WTC11 (cell line): Measurements from ENCODE around the gene C10orf90. TPM values are rescaled to one million over a fixed set of nuclear protein-coding genes. Genes with fewer than 3 reads are reported as not detected.

Experiments
- ATAC-seq: fragments of 200-7000 bp; cut with Tn5 transposase; 2 replicates; pipeline ENCODE4 v1.10.0; 2021; ENCODE audit warnings: mild to moderate bottlenecking, moderate library complexity
- CTCF ChIA-PET: fragments of 300-600 bp; sonication (Branson Sonifier 250); formaldehyde crosslinking; loops from one replicate; lab custom pipeline; 2021; ENCODE audit warnings: antibody characterized with exemption; lab: Charles Lee
- POLR2A ChIA-PET: fragments of 350-600 bp; sonication (Branson Sonifier 250); formaldehyde crosslinking; loops from one replicate; lab custom pipeline; 2021; ENCODE audit warnings: antibody characterized with exemption; lab: Charles Lee
- DNase-seq: peaks from one replicate; pipeline ENCODE4 v3.0.0; 2021; ENCODE audit warnings: low spot score
- H3K27ac Mint-ChIP-seq: 2 replicates; pipeline ENCODE4 v1.8.0; 2021; ENCODE audit warnings: mixed read lengths
- H3K27me3 Mint-ChIP-seq: 2 replicates; pipeline ENCODE4 v1.8.0; 2021; ENCODE audit warnings: low read depth, mild to moderate bottlenecking, moderate library complexity, mixed read lengths
- H3K36me3 Mint-ChIP-seq: 2 replicates; pipeline ENCODE4 v1.8.0; 2021; ENCODE audit warnings: mixed read lengths
- H3K4me1 Mint-ChIP-seq: 2 replicates; pipeline ENCODE4 v1.8.0; 2022; ENCODE audit warnings: mixed read lengths
- H3K4me3 Mint-ChIP-seq: 2 replicates; pipeline ENCODE4 v1.8.0; 2021; ENCODE audit warnings: mild to moderate bottlenecking, moderate library complexity, mixed read lengths
- H3K9me3 Mint-ChIP-seq: 2 replicates; pipeline ENCODE4 v1.8.0; 2021; ENCODE audit warnings: mixed read lengths
- EMX1 ChIP-seq: fragments of 250-450 bp; sonication (Bioruptor Pico); IDR thresholded peaks from 2 replicates; pipeline ENCODE4 v1.8.0; 2021; ENCODE audit warnings: mild to moderate bottlenecking
- ESRRA ChIP-seq: sonication (generic); formaldehyde crosslinking; IDR thresholded peaks from 2 replicates; pipeline ENCODE4 v1.8.1; 2022; ENCODE audit warnings: mild to moderate bottlenecking, missing genetic modification reagents, borderline replicate concordance
- FOXP1 ChIP-seq: sonication (generic); formaldehyde crosslinking; IDR thresholded peaks from 2 replicates; pipeline ENCODE4 v1.8.0; 2022; ENCODE audit warnings: missing genetic modification reagents, mild to moderate bottlenecking, moderate library complexity, borderline replicate concordance
- GABPB1 ChIP-seq: sonication (generic); formaldehyde crosslinking; IDR thresholded peaks from 2 replicates; pipeline ENCODE4 v1.8.1; 2023; ENCODE audit warnings: mild to moderate bottlenecking, missing genetic modification reagents
- GTF2I ChIP-seq: fragments of 250-450 bp; sonication (Bioruptor Pico); conservative IDR thresholded peaks from 2 replicates; pipeline ENCODE4 v1.4.0; 2021; ENCODE audit warnings: mild to moderate bottlenecking
- JAZF1 ChIP-seq: fragments of 250-450 bp; sonication (Bioruptor Pico); IDR thresholded peaks from 2 replicates; pipeline ENCODE4 v1.9.0; 2021; ENCODE audit warnings: moderate library complexity, mild to moderate bottlenecking, inconsistent platforms
- JUN ChIP-seq: sonication (generic); formaldehyde crosslinking; IDR thresholded peaks from 2 replicates; pipeline ENCODE4 v1.8.0; 2023; ENCODE audit warnings: mild to moderate bottlenecking, missing genetic modification reagents
- MYBL2 ChIP-seq: sonication (generic); formaldehyde crosslinking; IDR thresholded peaks from 2 replicates; pipeline ENCODE4 v1.8.1; 2023; ENCODE audit warnings: mild to moderate bottlenecking, moderate library complexity, missing genetic modification reagents
- NFATC4 ChIP-seq: fragments of 250-450 bp; sonication (Bioruptor Pico); IDR thresholded peaks from 2 replicates; pipeline ENCODE4 v1.9.0; 2021; ENCODE audit warnings: mild to moderate bottlenecking
- OVOL2 ChIP-seq: fragments of 250-450 bp; sonication (Bioruptor Pico); IDR thresholded peaks from 2 replicates; pipeline ENCODE4 v1.9.0; 2021; ENCODE audit warnings: mild to moderate bottlenecking, borderline replicate concordance
- SMAD4 ChIP-seq: sonication (generic); formaldehyde crosslinking; IDR thresholded peaks from 2 replicates; pipeline ENCODE4 v1.8.0; 2022; ENCODE audit warnings: mild to moderate bottlenecking, missing genetic modification reagents
- ZNF219 ChIP-seq: sonication (generic); formaldehyde crosslinking; IDR thresholded peaks from 2 replicates; pipeline ENCODE4 v1.8.0; 2023; ENCODE audit warnings: missing genetic modification reagents, mild to moderate bottlenecking, borderline replicate concordance
- ZNF232 ChIP-seq: sonication (generic); formaldehyde crosslinking; IDR thresholded peaks from 2 replicates; pipeline ENCODE4 v1.8.0; 2022; ENCODE audit warnings: mild to moderate bottlenecking, missing genetic modification reagents
- total RNA-seq: library from RNA; stranded (reverse); gene quantifications from 3 replicates; pipeline ENCODE4 v1.2.3, GENCODE V29; 2021
- TF ChIP-seq, protein P1 (sequence below): sonication (generic); formaldehyde crosslinking; IDR thresholded peaks from 2 replicates; pipeline ENCODE4 v1.8.0; 2022; ENCODE audit warnings: missing genetic modification reagents
- TF ChIP-seq, protein P2 (sequence below): sonication (generic); formaldehyde crosslinking; IDR thresholded peaks from 2 replicates; pipeline ENCODE4 v1.8.1; 2022; ENCODE audit warnings: low read depth, mild to moderate bottlenecking, moderate library complexity, missing genetic modification reagents, borderline replicate concordance
- TF ChIP-seq, protein P3 (sequence below): sonication (generic); formaldehyde crosslinking; IDR thresholded peaks from 2 replicates; pipeline ENCODE4 v1.8.1; 2023; ENCODE audit warnings: mild to moderate bottlenecking, missing genetic modification reagents, moderate library complexity
- TF ChIP-seq, protein P4 (sequence below): fragments of 250-450 bp; sonication (Bioruptor Pico); IDR thresholded peaks from 2 replicates; pipeline ENCODE4 v1.9.0; 2021; ENCODE audit warnings: mild to moderate bottlenecking, borderline replicate concordance
- TF ChIP-seq, protein P5 (sequence below): sonication (generic); formaldehyde crosslinking; IDR thresholded peaks from 2 replicates; pipeline ENCODE4 v1.8.1; 2022; ENCODE audit warnings: low read depth, missing genetic modification reagents, borderline replicate concordance
- TF ChIP-seq, protein P6 (sequence below): sonication (generic); formaldehyde crosslinking; conservative IDR thresholded peaks from 2 replicates; pipeline ENCODE4 v1.8.1; 2023; ENCODE audit warnings: mild to moderate bottlenecking, low read depth, missing genetic modification reagents, moderate library complexity
- TF ChIP-seq, protein P7 (sequence below): sonication (generic); formaldehyde crosslinking; IDR thresholded peaks from 2 replicates; pipeline ENCODE4 v1.8.0; 2022; ENCODE audit warnings: mild to moderate bottlenecking, missing genetic modification reagents

The C10orf90 gene
- total RNA-seq, 1 experiment from 2014 or later = 0.85 TPM

DNA sequence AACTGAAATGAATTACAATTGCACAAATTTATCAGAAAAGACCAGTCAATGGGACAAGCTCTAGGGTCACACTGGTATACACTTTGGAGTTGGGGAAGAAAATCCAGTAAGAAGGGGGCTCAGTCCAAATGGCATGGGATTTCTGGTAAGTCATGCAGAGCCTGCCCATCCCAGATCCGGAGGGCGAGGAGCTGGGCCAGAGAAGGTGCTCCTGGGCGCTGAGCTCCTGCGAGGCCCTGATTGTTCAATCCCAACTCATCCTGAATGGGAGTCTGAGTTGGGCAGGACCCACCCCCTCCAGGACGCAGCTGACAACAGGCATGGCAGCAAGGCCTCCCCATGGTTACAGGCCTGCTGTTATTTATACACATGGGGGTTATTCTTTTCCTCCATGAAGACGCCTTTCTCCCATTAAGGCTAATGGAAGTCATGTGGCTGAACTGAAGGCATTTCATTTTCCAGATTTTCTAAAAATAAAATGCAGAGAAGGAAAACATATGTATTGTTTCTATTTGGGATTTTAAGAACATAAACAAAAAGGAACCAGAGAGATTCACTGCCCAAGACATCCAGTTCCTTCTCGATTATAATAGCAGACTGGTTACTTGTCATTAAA lies 191.1 kb downstream of the C10orf90 start (continued):
- TF ChIP-seq, protein P1, sequence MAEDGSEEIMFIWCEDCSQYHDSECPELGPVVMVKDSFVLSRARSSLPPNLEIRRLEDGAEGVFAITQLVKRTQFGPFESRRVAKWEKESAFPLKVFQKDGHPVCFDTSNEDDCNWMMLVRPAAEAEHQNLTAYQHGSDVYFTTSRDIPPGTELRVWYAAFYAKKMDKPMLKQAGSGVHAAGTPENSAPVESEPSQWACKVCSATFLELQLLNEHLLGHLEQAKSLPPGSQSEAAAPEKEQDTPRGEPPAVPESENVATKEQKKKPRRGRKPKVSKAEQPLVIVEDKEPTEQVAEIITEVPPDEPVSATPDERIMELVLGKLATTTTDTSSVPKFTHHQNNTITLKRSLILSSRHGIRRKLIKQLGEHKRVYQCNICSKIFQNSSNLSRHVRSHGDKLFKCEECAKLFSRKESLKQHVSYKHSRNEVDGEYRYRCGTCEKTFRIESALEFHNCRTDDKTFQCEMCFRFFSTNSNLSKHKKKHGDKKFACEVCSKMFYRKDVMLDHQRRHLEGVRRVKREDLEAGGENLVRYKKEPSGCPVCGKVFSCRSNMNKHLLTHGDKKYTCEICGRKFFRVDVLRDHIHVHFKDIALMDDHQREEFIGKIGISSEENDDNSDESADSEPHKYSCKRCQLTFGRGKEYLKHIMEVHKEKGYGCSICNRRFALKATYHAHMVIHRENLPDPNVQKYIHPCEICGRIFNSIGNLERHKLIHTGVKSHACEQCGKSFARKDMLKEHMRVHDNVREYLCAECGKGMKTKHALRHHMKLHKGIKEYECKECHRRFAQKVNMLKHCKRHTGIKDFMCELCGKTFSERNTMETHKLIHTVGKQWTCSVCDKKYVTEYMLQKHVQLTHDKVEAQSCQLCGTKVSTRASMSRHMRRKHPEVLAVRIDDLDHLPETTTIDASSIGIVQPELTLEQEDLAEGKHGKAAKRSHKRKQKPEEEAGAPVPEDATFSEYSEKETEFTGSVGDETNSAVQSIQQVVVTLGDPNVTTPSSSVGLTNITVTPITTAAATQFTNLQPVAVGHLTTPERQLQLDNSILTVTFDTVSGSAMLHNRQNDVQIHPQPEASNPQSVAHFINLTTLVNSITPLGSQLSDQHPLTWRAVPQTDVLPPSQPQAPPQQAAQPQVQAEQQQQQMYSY (CRISPR knock-in tag) = no peak
- TF ChIP-seq EMX1 = no peak
- TF ChIP-seq, protein P2, sequence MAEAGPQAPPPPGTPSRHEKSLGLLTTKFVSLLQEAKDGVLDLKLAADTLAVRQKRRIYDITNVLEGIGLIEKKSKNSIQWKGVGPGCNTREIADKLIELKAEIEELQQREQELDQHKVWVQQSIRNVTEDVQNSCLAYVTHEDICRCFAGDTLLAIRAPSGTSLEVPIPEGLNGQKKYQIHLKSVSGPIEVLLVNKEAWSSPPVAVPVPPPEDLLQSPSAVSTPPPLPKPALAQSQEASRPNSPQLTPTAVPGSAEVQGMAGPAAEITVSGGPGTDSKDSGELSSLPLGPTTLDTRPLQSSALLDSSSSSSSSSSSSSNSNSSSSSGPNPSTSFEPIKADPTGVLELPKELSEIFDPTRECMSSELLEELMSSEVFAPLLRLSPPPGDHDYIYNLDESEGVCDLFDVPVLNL (CRISPR knock-in tag) = no peak
- TF ChIP-seq JUN = no peak
- TF ChIP-seq GABPB1 (CRISPR knock-in tag) = no peak
- TF ChIP-seq SMAD4 (CRISPR knock-in tag) = no peak
- TF ChIP-seq, protein P3, sequence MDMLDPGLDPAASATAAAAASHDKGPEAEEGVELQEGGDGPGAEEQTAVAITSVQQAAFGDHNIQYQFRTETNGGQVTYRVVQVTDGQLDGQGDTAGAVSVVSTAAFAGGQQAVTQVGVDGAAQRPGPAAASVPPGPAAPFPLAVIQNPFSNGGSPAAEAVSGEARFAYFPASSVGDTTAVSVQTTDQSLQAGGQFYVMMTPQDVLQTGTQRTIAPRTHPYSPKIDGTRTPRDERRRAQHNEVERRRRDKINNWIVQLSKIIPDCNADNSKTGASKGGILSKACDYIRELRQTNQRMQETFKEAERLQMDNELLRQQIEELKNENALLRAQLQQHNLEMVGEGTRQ (CRISPR knock-in tag) = no peak
- TF ChIP-seq, protein P4, sequence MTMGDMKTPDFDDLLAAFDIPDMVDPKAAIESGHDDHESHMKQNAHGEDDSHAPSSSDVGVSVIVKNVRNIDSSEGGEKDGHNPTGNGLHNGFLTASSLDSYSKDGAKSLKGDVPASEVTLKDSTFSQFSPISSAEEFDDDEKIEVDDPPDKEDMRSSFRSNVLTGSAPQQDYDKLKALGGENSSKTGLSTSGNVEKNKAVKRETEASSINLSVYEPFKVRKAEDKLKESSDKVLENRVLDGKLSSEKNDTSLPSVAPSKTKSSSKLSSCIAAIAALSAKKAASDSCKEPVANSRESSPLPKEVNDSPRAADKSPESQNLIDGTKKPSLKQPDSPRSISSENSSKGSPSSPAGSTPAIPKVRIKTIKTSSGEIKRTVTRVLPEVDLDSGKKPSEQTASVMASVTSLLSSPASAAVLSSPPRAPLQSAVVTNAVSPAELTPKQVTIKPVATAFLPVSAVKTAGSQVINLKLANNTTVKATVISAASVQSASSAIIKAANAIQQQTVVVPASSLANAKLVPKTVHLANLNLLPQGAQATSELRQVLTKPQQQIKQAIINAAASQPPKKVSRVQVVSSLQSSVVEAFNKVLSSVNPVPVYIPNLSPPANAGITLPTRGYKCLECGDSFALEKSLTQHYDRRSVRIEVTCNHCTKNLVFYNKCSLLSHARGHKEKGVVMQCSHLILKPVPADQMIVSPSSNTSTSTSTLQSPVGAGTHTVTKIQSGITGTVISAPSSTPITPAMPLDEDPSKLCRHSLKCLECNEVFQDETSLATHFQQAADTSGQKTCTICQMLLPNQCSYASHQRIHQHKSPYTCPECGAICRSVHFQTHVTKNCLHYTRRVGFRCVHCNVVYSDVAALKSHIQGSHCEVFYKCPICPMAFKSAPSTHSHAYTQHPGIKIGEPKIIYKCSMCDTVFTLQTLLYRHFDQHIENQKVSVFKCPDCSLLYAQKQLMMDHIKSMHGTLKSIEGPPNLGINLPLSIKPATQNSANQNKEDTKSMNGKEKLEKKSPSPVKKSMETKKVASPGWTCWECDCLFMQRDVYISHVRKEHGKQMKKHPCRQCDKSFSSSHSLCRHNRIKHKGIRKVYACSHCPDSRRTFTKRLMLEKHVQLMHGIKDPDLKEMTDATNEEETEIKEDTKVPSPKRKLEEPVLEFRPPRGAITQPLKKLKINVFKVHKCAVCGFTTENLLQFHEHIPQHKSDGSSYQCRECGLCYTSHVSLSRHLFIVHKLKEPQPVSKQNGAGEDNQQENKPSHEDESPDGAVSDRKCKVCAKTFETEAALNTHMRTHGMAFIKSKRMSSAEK (CRISPR knock-in tag) = no peak
- TF ChIP-seq GTF2I = no peak
- TF ChIP-seq, protein P5, sequence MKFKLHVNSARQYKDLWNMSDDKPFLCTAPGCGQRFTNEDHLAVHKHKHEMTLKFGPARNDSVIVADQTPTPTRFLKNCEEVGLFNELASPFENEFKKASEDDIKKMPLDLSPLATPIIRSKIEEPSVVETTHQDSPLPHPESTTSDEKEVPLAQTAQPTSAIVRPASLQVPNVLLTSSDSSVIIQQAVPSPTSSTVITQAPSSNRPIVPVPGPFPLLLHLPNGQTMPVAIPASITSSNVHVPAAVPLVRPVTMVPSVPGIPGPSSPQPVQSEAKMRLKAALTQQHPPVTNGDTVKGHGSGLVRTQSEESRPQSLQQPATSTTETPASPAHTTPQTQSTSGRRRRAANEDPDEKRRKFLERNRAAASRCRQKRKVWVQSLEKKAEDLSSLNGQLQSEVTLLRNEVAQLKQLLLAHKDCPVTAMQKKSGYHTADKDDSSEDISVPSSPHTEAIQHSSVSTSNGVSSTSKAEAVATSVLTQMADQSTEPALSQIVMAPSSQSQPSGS = no peak
- TF ChIP-seq, all 79 proteins: peak for 0

DNA sequence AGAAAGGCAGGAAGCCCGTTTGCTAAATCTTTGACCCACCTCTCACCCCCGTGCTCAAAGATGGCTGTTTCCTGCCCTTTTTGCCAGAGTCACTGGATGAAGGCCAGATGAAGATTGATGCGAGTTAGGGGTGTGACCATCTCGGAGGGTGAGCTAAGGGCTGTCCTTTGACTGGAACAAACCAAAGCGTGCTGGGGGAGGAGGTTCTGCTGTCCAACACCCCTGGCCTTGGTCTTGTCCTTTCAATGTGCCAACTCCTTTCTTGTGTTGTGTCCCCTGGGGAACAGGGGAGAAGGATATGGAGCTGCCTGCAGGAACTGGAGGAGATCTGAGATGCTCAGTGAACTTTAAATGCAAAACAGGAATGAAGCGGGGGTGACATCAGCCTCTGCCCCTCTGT lies 191.9 kb downstream of the C10orf90 start:
- CTCF ChIA-PET = no interaction called here
- Mint-ChIP-seq H3K9me3 (peaks cover 5% of the 10 kb centered on the region; the same call in 1 of the 2 replicates), H3K36me3 (no peaks in the 10 kb centered on the region), H3K27ac (no peak overlapping the region), H3K27me3 (no peaks in the 10 kb centered on the region), H3K4me3 (no peak overlapping the region), H3K4me1 (peaks cover 21% of the 10 kb centered on the region)
- no peak; the same call in 1 of the 2 replicates for ATAC-seq
- TF ChIP-seq MYBL2 (CRISPR knock-in tag) = no peak
- TF ChIP-seq, protein P6, sequence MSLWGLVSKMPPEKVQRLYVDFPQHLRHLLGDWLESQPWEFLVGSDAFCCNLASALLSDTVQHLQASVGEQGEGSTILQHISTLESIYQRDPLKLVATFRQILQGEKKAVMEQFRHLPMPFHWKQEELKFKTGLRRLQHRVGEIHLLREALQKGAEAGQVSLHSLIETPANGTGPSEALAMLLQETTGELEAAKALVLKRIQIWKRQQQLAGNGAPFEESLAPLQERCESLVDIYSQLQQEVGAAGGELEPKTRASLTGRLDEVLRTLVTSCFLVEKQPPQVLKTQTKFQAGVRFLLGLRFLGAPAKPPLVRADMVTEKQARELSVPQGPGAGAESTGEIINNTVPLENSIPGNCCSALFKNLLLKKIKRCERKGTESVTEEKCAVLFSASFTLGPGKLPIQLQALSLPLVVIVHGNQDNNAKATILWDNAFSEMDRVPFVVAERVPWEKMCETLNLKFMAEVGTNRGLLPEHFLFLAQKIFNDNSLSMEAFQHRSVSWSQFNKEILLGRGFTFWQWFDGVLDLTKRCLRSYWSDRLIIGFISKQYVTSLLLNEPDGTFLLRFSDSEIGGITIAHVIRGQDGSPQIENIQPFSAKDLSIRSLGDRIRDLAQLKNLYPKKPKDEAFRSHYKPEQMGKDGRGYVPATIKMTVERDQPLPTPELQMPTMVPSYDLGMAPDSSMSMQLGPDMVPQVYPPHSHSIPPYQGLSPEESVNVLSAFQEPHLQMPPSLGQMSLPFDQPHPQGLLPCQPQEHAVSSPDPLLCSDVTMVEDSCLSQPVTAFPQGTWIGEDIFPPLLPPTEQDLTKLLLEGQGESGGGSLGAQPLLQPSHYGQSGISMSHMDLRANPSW (CRISPR knock-in tag) = no peak
- no peak for TF ChIP-seq FOXP1 (CRISPR knock-in tag)
- no peak for TF ChIP-seq ESRRA (CRISPR knock-in tag)
- no peak for TF ChIP-seq NFATC4 (CRISPR knock-in tag)
- TF ChIP-seq, protein P7, sequence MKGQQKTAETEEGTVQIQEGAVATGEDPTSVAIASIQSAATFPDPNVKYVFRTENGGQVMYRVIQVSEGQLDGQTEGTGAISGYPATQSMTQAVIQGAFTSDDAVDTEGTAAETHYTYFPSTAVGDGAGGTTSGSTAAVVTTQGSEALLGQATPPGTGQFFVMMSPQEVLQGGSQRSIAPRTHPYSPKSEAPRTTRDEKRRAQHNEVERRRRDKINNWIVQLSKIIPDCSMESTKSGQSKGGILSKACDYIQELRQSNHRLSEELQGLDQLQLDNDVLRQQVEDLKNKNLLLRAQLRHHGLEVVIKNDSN (CRISPR knock-in tag) = no peak
- no peak for TF ChIP-seq ZNF232 (CRISPR knock-in tag)
- no peak for TF ChIP-seq ZNF219 (CRISPR knock-in tag)
- no peak for TF ChIP-seq JAZF1 (CRISPR knock-in tag)
- TF ChIP-seq OVOL2 (CRISPR knock-in tag) = no peak
- DNase-seq = no peak
- POLR2A ChIA-PET = no interaction called here
